ENCODE data around the gene GPR18.
"Not testable (repeated sequence)": the region's sequence is repeated elsewhere in the genome, so short reads cannot be mapped to it uniquely, and the experiment has no call there.

Gene GPR18

GRCh38 chr13:99265162-99265800 is 7.1 kb upstream of the GPR18 start:
- DNase-seq = no peak

- DNase-seq = no peak
Measured at GRCh38 chr13:99264051-99264450, 5.9 kb upstream of the GPR18 start.

- no peak for DNase-seq
Measured at GRCh38 chr13:99263126-99263785, 5.1 kb upstream of the GPR18 start.

GRCh38 chr13:99261059-99261458 is 2.9 kb upstream of the GPR18 start:
- no peak for DNase-seq

- DNase-seq = no peak
Measured at GRCh38 chr13:99260216-99260615, 2.0 kb upstream of the GPR18 start.

- no peak for DNase-seq
Measured at GRCh38 chr13:99258946-99259345, 767 bp upstream of the GPR18 start.

- DNase-seq = no peak
Measured at GRCh38 chr13:99257291-99257690, 888 bp downstream of the GPR18 start.

- no peak for DNase-seq
Measured at GRCh38 chr13:99256709-99257108, 1.5 kb downstream of the GPR18 start.

GRCh38 chr13:99256283-99256682 is 1.9 kb downstream of the GPR18 start:
- no peak for DNase-seq

- DNase-seq = no peak
Measured at GRCh38 chr13:99255271-99255670, 2.9 kb downstream of the GPR18 start.

- no peak for DNase-seq
Measured at GRCh38 chr13:99254830-99255229, 3.3 kb downstream of the GPR18 start.

- DNase-seq = no peak
Measured at GRCh38 chr13:99251921-99252320, 6.3 kb downstream of the GPR18 start.

- no peak for DNase-seq
Measured at GRCh38 chr13:99250982-99251825, 7.0 kb downstream of the GPR18 start.

GRCh38 chr13:99249606-99250005 is 8.6 kb downstream of the GPR18 start:
- not testable (repeated sequence) for DNase-seq

- not testable (repeated sequence) for DNase-seq
Measured at GRCh38 chr13:99249178-99249577, 9.0 kb downstream of the GPR18 start.

- DNase-seq = no peak
Measured at GRCh38 chr13:99246100-99246499, 12.1 kb downstream of the GPR18 start.

- no peak for DNase-seq
Measured at GRCh38 chr13:99237981-99238662, 20.1 kb downstream of the GPR18 start.

- DNase-seq = no peak
Measured at GRCh38 chr13:99231721-99232120, 26.5 kb downstream of the GPR18 start.

- no peak for DNase-seq
Measured at GRCh38 chr13:99230991-99231390, 27.2 kb downstream of the GPR18 start.

- not testable (repeated sequence) for DNase-seq
Measured at GRCh38 chr13:99230588-99230987, 27.6 kb downstream of the GPR18 start.

- no peak for DNase-seq
Measured at GRCh38 chr13:99228737-99229691, 29.2 kb downstream of the GPR18 start.

Measured in NCI-H2107 (cell line).